Measurements from ENCODE around the gene FABP7. TPM values are rescaled to one million over a fixed set of nuclear protein-coding genes. Genes with fewer than 3 reads are reported as not detected.
A peak's percentile ranks its signal among the peaks of the same experiment; 100 is the strongest.

The FABP7 gene
- total RNA-seq, 1 donor from 2014 or later = not detected

DNA sequence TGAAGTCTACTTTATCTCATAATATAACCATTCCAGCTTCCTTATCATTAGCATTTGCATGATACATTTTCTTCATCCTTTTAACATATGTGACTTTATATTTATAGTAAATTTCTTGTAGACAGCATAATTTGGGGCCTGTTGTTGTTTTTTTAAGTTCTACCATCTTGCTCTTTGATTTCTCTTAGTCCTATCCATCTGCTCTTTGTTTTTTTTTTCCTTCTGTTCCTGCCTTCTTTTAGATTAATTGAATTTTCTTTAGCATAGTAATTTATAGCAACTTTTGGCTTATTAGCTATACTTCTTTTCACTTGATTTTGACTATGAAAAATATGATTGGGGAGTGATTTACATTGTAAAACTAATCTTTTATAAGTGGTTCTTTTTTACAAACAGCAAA, 19.2 kb upstream of the FABP7 start:
- no peak for DNase-seq

GRCh38 chr6:122766256-122766655, 13.3 kb upstream of the FABP7 start:
- DNase-seq = no peak

DNA sequence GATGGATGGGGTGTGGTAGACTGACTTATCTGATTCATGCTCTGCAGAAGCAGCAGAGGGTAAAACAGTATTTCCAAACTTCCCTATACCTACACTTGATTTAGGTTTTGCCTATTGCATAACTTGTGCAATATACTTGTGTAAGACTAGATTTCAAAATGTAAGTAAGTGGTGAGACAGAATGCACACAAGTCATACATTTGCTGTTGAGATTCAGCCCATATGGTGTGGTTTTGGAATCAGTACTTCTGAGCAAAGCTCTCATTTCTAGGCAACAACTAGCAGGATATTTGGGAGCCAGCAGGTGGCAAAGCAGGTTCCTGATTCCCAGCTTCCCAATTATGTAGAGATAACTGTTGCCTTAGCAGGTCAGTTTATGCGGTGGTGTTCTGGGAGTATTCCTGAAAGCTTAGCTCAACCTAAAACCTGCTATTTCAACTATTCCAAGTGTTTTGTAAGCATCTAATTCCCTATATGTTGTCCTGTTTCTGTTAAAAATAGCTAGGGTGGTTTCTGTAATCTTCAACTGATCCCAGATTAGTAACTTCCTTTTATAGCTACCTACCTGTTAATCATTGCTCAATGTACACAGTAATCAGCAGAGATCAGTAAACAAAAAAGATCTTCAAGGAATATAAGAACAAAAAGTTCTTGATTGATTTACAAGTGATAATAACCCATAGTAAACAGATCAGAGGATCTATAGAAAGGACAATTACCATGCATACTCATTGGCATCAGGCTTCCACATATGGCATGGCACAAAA, 8.5 kb upstream of the FABP7 start:
- DNase-seq = no peak

DNA sequence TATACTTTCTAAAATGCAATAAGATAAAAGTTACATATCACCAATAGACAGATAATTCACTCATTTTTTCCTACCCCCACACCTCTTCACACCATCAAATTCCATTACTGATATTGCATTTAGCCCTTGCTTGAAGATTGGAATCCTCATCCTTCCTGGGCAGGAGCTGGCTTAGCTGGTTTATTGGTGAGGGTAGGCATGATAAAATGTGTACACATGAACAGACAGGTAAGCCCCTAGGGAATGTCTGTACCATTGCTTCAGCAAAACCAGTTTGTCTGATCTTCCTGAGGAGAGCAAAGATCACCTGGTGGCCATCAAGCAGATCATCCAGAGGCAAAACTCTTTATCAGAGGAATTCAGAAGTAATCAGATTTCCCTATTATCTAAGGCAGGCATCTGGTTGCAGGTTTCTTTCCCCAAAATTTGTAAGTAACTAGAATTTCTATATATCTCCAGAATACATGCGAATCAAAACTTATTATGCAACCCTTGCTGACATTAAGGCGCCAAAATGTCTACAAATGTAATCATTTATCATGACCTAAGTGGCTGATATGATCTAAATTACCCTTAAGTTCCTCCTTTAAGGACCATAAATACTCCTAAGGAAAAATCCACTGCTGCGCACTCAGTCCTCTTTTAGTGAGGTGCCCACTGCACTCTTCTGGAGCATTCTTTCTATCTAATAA, 6.6 kb upstream of the FABP7 start:
- DNase-seq = no peak

GRCh38 chr6:122775975-122776374, 3.5 kb upstream of the FABP7 start:
- DNase-seq = no peak

DNA sequence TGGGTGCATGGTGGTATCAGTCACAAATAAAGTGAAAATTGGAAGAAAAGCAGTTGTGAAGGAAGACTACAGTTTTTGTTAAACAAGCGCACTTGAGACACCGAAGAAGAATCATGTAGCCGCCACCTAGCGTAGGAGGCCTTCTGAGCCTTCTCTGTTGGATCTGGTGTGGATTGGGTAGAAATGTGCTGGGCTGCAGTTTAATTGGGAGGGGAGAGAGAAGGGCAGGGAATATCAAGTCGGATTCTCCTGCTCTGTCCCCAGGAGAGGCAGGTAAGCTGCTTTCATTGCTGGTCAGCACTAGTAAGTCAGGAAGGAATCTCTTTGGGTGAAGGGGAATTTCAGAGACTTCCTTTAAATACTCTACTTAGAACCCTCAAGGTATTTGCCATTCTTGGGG, 1.2 kb upstream of the FABP7 start:
- DNase-seq = no peak

GRCh38 chr6:122778985-122779661, 393 bp upstream of the FABP7 start:
- DNase-seq = no peak

- no peak for DNase-seq
Measured at GRCh38 chr6:122780114-122780513, 598 bp downstream of the FABP7 start.

- DNase-seq = no peak
Measured at GRCh38 chr6:122781716-122782115, 2.2 kb downstream of the FABP7 start.

DNA sequence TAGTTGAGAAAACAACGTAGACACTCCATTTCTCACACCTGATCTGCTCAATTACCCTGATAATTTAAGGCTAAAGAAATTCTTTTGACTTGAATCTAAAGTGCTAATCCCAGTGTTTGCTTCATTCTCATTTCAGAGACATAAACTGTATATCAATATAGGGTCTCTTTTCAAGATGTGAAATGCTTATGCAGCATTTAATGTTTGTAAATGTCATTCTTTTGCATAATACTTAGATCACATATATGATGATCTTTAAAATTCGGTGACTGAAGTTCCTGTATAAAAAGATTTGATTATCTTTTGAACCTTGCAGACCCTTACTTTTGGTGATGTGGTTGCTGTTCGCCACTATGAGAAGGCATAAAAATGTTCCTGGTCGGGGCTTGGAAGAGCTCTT, 3.9 kb downstream of the FABP7 start:
- DNase-seq = no peak

- DNase-seq = no peak
Measured at GRCh38 chr6:122785891-122786290, 6.4 kb downstream of the FABP7 start.

GRCh38 chr6:122787721-122788120, 8.2 kb downstream of the FABP7 start:
- no peak for DNase-seq

DNA sequence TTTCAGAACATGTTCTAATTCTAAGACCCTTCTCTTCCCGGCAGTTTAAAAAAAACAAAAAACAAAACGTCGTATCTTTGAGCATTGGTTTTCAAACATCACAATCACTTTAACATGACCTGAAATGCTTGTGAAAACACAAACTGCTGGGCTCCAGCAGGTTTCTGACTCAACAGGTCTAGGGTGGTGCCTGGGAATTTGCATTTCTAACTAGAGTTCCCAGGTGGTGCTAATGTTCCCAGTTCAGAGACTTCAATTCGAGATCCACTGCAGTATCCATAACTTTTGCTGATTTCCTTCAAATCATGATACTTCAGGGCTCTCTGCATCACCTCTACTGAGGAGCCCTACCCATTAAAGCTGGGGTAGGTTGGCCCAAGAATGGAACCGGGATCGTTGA, 8.7 kb downstream of the FABP7 start:
- DNase-seq = no peak

GRCh38 chr6:122788663-122789181, 9.2 kb downstream of the FABP7 start:
- no peak for DNase-seq

GRCh38 chr6:122789182-122790027, 9.9 kb downstream of the FABP7 start, which contains the start of gene SMPDL3A:
TSS of gene SMPDL3A (plus strand) at chr6:122789258. CDS start at chr6:122789347, 89 bp downstream.
- DNase-seq = peak; percentile 71

DNA sequence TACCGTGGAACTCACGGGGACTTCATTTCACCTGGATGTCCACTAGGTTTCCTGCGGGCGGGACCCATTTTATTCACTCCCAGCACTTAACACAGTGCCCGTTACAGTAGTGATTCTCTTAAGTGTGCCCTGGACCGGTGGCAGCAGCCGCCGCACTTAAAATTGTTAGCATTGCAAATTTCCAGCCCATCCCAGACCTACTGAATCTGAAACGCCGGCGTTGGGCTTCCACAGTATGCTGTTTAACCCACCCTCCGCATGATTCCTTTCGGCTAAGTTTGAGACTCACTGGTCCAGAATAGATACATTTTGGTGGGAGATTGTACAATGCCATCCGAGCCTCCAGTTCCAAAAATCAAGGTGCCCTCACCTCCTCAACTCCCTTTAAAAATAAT, 10.5 kb downstream of the FABP7 start:
- DNase-seq = no peak

DNA sequence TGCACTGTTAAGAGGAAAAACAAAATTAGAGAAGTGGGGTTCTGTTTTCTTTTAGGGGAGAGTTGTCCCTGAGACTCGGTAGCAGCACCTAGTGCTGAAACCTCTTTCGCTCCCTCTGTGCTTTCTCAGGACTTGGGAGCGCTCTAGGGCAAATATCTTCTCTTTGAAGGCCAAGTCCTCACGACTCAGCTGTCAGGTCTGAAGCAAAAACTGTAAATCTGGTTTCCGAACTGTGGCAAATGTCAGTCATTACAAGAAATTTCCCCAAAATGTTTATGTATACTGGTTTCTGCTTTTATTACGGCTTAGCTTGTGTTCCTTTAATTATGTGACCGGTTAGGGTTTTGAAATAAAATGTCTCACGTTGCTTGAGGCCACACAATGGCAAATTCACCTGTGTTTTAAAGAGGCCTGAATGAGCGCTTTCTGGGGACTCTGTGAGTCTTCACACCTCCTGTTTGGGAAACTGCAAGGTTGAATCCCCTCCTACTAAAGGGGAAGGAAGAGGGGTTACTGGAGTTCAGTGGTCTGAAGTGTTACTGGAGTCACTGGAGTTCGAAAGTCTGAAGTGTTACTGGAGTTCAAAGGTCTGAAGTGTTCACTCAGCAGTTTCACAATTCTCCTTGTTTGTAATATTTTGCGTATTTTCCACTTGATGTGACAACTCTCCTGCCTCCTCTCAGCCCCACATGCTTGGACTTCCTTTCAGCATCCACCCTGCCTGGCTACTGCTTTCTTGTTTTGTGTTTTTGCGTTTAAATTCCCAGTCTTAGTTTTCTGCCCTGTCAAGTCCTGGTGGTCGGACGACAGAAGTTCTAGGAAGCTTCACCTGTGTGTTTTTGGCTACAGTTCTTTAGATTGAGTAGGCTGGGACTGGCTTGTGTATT, 11.2 kb downstream of the FABP7 start:
- peak; percentile 3 for DNase-seq

GRCh38 chr6:122791310-122791679, 11.8 kb downstream of the FABP7 start:
- no peak for DNase-seq

- no peak for DNase-seq
Measured at GRCh38 chr6:122792766-122793165, 13.2 kb downstream of the FABP7 start.

- no peak for DNase-seq
Measured at GRCh38 chr6:122797537-122797936, 18.0 kb downstream of the FABP7 start.

DNA sequence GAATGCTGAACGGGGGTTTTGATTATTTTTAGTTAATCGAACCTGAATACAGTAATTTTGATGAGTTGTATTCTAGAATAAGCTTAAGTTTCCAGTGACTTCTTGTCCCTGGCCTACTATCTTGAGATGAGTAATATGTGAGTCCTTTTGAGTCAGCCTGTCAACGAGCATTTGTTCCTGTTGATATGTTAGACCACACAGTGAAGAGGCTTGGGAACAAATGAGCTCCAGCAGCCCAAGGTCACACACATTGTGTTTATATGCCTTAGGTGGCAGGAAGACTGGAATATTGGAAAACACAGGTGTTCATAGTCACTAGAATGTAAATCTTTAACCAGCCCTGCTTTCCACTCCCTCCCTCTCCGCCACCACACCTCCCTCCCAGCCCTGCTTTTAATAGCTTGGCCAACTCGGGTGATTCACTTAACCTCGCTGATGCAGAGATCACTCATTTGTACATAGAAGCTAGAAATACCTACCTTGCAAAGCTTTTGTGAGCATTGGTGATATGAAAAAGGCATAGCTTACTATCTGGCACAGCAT, 18.7 kb downstream of the FABP7 start:
- DNase-seq = no peak

Measured in dermis blood vessel endothelial cell (primary cell).